Body of pancreas (tissue), 4 donors: ENCODE data around the gene ACTG2.
A peak's percentile ranks its signal among the peaks of the same experiment; 100 is the strongest.

Source experiments
- POLR2A ChIP-seq, 3 donors: fragments of 450-650 bp; IDR thresholded peaks; one replicate each; pipeline ENCODE4 v1.6.1; 2016; ENCODE audit warnings: antibody characterized with exemption in 3 of 3, mild to moderate bottlenecking in 2 of 3
- TF ChIP-seq, protein P1 (sequence below), 7 experiments: fragments of 450-650 bp in 4 of 7; fragments of 200-600 bp in 3 of 7; sonication (generic) in 3 of 7; IDR thresholded peaks; one replicate each; pipeline ENCODE4 v1.5.1; 2016 to 2019; ENCODE audit warnings: antibody characterized with exemption in 7 of 7

DNA sequence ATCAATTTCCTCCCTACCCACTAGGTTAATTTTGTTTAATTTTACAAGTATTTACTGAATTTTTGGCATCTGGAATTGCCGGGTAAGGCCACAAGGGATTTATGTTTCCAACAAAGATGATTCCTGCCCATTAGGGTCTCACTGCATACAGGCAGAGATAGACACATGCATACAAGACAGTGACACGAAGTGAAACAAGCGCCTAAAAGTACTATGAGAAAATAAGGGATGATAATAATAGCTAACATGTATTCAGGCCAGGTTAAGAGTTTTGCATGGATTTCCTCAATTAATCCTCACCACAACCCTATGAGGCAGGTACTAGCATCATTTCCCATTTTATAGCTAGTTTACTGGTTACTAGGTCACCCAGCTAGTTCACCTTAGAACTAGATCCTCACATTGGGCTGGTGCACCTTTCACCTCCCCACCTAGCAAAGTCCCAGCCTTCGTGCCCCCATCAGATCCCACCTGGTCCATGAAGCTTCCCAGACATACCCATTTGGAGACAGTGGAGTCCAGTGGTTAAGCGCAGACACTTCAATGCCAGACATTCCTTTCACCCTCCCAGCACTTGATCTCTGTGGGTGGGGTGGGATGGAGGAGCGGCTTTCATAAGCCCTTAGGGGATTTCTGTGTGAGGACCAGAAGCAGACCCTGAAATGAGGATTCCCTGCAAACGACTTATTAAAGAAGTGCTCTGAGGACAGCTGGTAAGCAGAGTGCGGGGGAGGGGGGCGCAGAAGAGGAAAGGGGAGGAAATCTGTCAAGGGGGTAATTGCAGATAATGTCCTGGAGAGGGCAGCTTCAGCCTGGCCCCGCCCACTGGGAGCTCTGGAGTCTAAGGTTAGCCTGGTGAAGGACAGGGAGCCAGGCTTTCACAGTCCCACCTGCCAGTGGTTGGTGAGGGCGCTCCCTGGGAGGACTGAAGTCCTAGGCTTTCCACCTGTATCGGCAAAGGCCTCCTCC is 28.1 kb downstream of the ACTG2 start:
- TF ChIP-seq, protein P1, sequence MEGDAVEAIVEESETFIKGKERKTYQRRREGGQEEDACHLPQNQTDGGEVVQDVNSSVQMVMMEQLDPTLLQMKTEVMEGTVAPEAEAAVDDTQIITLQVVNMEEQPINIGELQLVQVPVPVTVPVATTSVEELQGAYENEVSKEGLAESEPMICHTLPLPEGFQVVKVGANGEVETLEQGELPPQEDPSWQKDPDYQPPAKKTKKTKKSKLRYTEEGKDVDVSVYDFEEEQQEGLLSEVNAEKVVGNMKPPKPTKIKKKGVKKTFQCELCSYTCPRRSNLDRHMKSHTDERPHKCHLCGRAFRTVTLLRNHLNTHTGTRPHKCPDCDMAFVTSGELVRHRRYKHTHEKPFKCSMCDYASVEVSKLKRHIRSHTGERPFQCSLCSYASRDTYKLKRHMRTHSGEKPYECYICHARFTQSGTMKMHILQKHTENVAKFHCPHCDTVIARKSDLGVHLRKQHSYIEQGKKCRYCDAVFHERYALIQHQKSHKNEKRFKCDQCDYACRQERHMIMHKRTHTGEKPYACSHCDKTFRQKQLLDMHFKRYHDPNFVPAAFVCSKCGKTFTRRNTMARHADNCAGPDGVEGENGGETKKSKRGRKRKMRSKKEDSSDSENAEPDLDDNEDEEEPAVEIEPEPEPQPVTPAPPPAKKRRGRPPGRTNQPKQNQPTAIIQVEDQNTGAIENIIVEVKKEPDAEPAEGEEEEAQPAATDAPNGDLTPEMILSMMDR (IDR thresholded peaks at IDR 0.05), result peak in 3 of 7 experiments; percentile 19 to 31 (median 19)
- TF ChIP-seq POLR2A (IDR thresholded peaks at IDR 0.05), result no peak
